ENCODE data around the gene TADA3.

Gene TADA3

GRCh38 chr3:9761919-9762318 is 30.4 kb downstream of the TADA3 start:
- H3K4me3 ChIP-seq (ENCODE audit: low read depth, low read length) = no peak overlapping the region
- TF ChIP-seq CTCF (IDR thresholded peaks at IDR 0.05; ENCODE audit: borderline replicate concordance, insufficient read depth, low read depth, low read length) = no peak

- TF ChIP-seq CTCF (IDR thresholded peaks at IDR 0.05; ENCODE audit: borderline replicate concordance, insufficient read depth, low read depth, low read length) = no peak
These were observed 31.3 kb downstream of the TADA3 start for GRCh38 chr3:9760779-9761505.

GRCh38 chr3:9757427-9757826 is 34.8 kb downstream of the TADA3 start:
- no peak for TF ChIP-seq CTCF (IDR thresholded peaks at IDR 0.05; ENCODE audit: borderline replicate concordance, insufficient read depth, low read depth, low read length)
- no peak overlapping the region for H3K4me3 ChIP-seq (ENCODE audit: low read depth, low read length)

More at GRCh38 chr3:9760779-9761505, 31.3 kb downstream of the TADA3 start:
- no peak overlapping the region for H3K4me3 ChIP-seq (ENCODE audit: low read depth, low read length)

GRCh38 chr3:9754678-9755077 is 37.6 kb downstream of the TADA3 start:
- H3K4me3 ChIP-seq (ENCODE audit: low read depth, low read length) = no peak overlapping the region
- no peak for TF ChIP-seq CTCF (IDR thresholded peaks at IDR 0.05; ENCODE audit: borderline replicate concordance, insufficient read depth, low read depth, low read length)

- no peak for TF ChIP-seq CTCF (IDR thresholded peaks at IDR 0.05; ENCODE audit: borderline replicate concordance, insufficient read depth, low read depth, low read length)
- peak overlapping the region; percentile 90 for H3K4me3 ChIP-seq (ENCODE audit: low read depth, low read length)
These were observed 41.5 kb downstream of the TADA3 start for GRCh38 chr3:9750556-9751411.

GRCh38 chr3:9749645-9750555 is 42.4 kb downstream of the TADA3 start, which contains the start of gene OGG1:
TSS of gene OGG1 (plus strand) at chr3:9749952. CDS start at chr3:9750287, 335 bp downstream.
- peak within 1 kb of the TSS; percentile 90 for H3K4me3 ChIP-seq (ENCODE audit: low read depth, low read length)
- TF ChIP-seq CTCF (IDR thresholded peaks at IDR 0.05; ENCODE audit: borderline replicate concordance, insufficient read depth, low read depth, low read length) = no peak

All from GM12875 (cell line).